Upper lobe of left lung (tissue), 6 donors: ENCODE data around the gene STIM1. TPM values are rescaled to one million over a fixed set of nuclear protein-coding genes. Genes with fewer than 3 reads are reported as not detected.

Source experiments
- ATAC-seq, 2 donors: fragments of 200-7000 bp; cut with Tn5 transposase; one replicate each; pipeline ENCODE4 v1.9.1; 2022; ENCODE audit warnings: mild to moderate bottlenecking in 2 of 2, moderate library complexity in 2 of 2; ENCODE audit not compliant: low FRiP score in 2 of 2
- DNase-seq, 2 donors: peaks; one replicate each; pipeline ENCODE4 v3.0.0-alpha.2; 2019 to 2020
- H3K27ac ChIP-seq, 4 donors: fragments of 200-600 bp; sonication (generic); one replicate each; pipeline ENCODE4 v1.5.1; 2016 to 2019
- H3K27me3 ChIP-seq, 4 donors: fragments of 200-600 bp; sonication (generic); one replicate each; pipeline ENCODE4 v1.5.1; 2017 to 2019
- H3K36me3 ChIP-seq, 4 donors: fragments of 200-600 bp; sonication (generic); one replicate each; pipeline ENCODE4 v1.5.1; 2016 to 2019
- H3K4me1 ChIP-seq, 4 donors: fragments of 200-600 bp; sonication (generic); one replicate each; pipeline ENCODE4 v1.5.1; 2018 to 2019
- H3K4me3 ChIP-seq, 4 donors: fragments of 200-600 bp; sonication (generic); one replicate each; pipeline ENCODE4 v1.5.1; 2017 to 2019; ENCODE audit warnings: mild to moderate bottlenecking in 2 of 4, moderate library complexity in 1 of 4
- H3K9me3 ChIP-seq, 4 donors: fragments of 200-600 bp; sonication (generic); one replicate each; pipeline ENCODE4 v1.5.1; 2018 to 2019
- CTCF ChIP-seq, 6 experiments: fragments of 450-650 bp in 4 of 6; fragments of 200-600 bp in 2 of 6; sonication (generic) in 2 of 6; IDR thresholded peaks; one replicate each; pipeline ENCODE4 v1.5.1; 2016 to 2019; ENCODE audit warnings: antibody characterized with exemption in 6 of 6
- EP300 ChIP-seq, 4 donors: sonication (generic); formaldehyde crosslinking; IDR thresholded peaks; one replicate each; pipeline ENCODE4 v1.5.1; 2017; ENCODE audit warnings: antibody characterized with exemption in 4 of 4, control low read depth in 2 of 4
- POLR2A ChIP-seq, 4 donors: fragments of 450-650 bp; IDR thresholded peaks; one replicate each; pipeline ENCODE4 v1.5.1; 2016 to 2017; ENCODE audit warnings: antibody characterized with exemption in 4 of 4, mild to moderate bottlenecking in 2 of 4
- POLR2AphosphoS5 ChIP-seq, 2 donors: sonication (generic); formaldehyde crosslinking; IDR thresholded peaks; one replicate each; pipeline ENCODE4 v1.5.1; 2017; ENCODE audit warnings: antibody characterized with exemption in 2 of 2
- WGBS, 2 donors: methylation state at CpG; one replicate each; pipeline ENCODE4 v1.1.5; 2017 to 2018; 5-methylcytosine and 5-hydroxymethylcytosine counted together
- total RNA-seq, 6 donors: library from RNA; depleted of rRNA in 4 of 6; stranded (reverse); fragments of >200 nt in 4 of 6; gene quantifications; one replicate each; pipeline versions ENCODE4 v1.1.0 to v1.2.1, GENCODE V29; 2016 to 2021
- donor health status: DM: no; HTN: no; CAD: no; lungs with moderate emphysema.
- donor health status: DM: no; HTN: yes; CAD: no; lungs with severe emphysema.

STIM1 gene
- total RNA-seq, 6 donors from 2014 or later = 39.7 to 81.8 (median 56.5) TPM

- TF ChIP-seq POLR2A (IDR thresholded peaks at IDR 0.05) (no peak), CTCF (IDR thresholded peaks at IDR 0.05) (no peak), POLR2AphosphoS5 (IDR thresholded peaks at IDR 0.05) (no peak), EP300 (IDR thresholded peaks at IDR 0.05) (no peak)
- Histone ChIP-seq H3K27me3 (no peaks in the 10 kb centered on the region), H3K27ac (no peak overlapping the region), H3K4me1 (no peaks in the 10 kb centered on the region), H3K36me3 (peaks cover 0 to 6% (median 0%) of the 10 kb centered on the region in 4 donors), H3K4me3 (no peak overlapping the region), H3K9me3 (no peaks in the 10 kb centered on the region)
- ATAC-seq (no peak), DNase-seq (no peak)
- 94 to 100% methylated on average over 1 of the region's 1 CpG for WGBS, 2 donors
Observed at GRCh38 chr11:3964935-3965604, 109.6 kb downstream of the STIM1 start.

GRCh38 chr11:3967695-3968094 is 112.2 kb downstream of the STIM1 start:
- Histone ChIP-seq H3K36me3 (peaks cover 0 to 6% (median 0%) of the 10 kb centered on the region in 4 donors), H3K27me3 (no peaks in the 10 kb centered on the region), H3K9me3 (no peaks in the 10 kb centered on the region), H3K4me1 (no peaks in the 10 kb centered on the region), H3K27ac (no peak overlapping the region), H3K4me3 (no peak overlapping the region)
- DNase-seq = no peak
- no peak for ATAC-seq
- no peak for TF ChIP-seq EP300 (IDR thresholded peaks at IDR 0.05)
- no peak for TF ChIP-seq CTCF (IDR thresholded peaks at IDR 0.05)

- WGBS, 2 donors = 90 to 97% methylated on average over 3 of the region's 3 CpGs
- no peak for ATAC-seq
Observed at GRCh38 chr11:3969200-3969599, 113.7 kb downstream of the STIM1 start.

GRCh38 chr11:3969613-3970012 is 114.1 kb downstream of the STIM1 start:
- peaks cover 0 to 6% (median 0%) of the 10 kb centered on the region in 4 donors for H3K36me3 ChIP-seq
- DNase-seq (no peak), ATAC-seq (no peak)
- no peaks in the 10 kb centered on the region for H3K27me3 ChIP-seq
- H3K9me3 ChIP-seq = no peaks in the 10 kb centered on the region
- H3K4me1 ChIP-seq = no peaks in the 10 kb centered on the region
- WGBS, 2 donors = 38 to 75% methylated on average over 1 of the region's 1 CpG
- H3K27ac ChIP-seq = no peak overlapping the region
- H3K4me3 ChIP-seq = no peak overlapping the region
- TF ChIP-seq POLR2A (IDR thresholded peaks at IDR 0.05) = no peak
- no peak for TF ChIP-seq POLR2AphosphoS5 (IDR thresholded peaks at IDR 0.05)
- no peak for TF ChIP-seq EP300 (IDR thresholded peaks at IDR 0.05)
- no peak for TF ChIP-seq CTCF (IDR thresholded peaks at IDR 0.05)

More at GRCh38 chr11:3969200-3969599, 113.7 kb downstream of the STIM1 start:
- Histone ChIP-seq H3K27me3 (no peaks in the 10 kb centered on the region), H3K9me3 (no peaks in the 10 kb centered on the region), H3K27ac (no peak overlapping the region), H3K36me3 (peaks cover 0 to 6% (median 0%) of the 10 kb centered on the region in 4 donors), H3K4me1 (no peaks in the 10 kb centered on the region), H3K4me3 (no peak overlapping the region)
- TF ChIP-seq POLR2A (IDR thresholded peaks at IDR 0.05) (no peak), EP300 (IDR thresholded peaks at IDR 0.05) (no peak), POLR2AphosphoS5 (IDR thresholded peaks at IDR 0.05) (no peak), CTCF (IDR thresholded peaks at IDR 0.05) (no peak)
- no peak for DNase-seq

- no peaks in the 10 kb centered on the region for H3K27me3 ChIP-seq
- ATAC-seq = no peak
- no peaks in the 10 kb centered on the region for H3K4me1 ChIP-seq
- DNase-seq = no peak
- WGBS, 2 donors = 97 to 100% methylated on average over 2 of the region's 2 CpGs
- H3K27ac ChIP-seq = no peak overlapping the region
- H3K36me3 ChIP-seq = peaks cover 0 to 6% (median 0%) of the 10 kb centered on the region in 4 donors
- TF ChIP-seq CTCF (IDR thresholded peaks at IDR 0.05) = no peak
- no peak overlapping the region for H3K4me3 ChIP-seq
- H3K9me3 ChIP-seq = no peaks in the 10 kb centered on the region
Observed at GRCh38 chr11:3970108-3970507, 114.6 kb downstream of the STIM1 start.
